NCI-H2171 treated with DMSO at 0.1 percent for 48 hours (cell line): ENCODE measurements around the gene E4F1.
"Not testable (repeated sequence)": the region's sequence is repeated elsewhere in the genome, so short reads cannot be mapped to it uniquely, and the experiment has no call there.

Experiments
- DNase-seq: peaks from one replicate; lab custom pipeline; 2025; lab: John Stamatoyannopoulos, UW

E4F1 gene

DNA sequence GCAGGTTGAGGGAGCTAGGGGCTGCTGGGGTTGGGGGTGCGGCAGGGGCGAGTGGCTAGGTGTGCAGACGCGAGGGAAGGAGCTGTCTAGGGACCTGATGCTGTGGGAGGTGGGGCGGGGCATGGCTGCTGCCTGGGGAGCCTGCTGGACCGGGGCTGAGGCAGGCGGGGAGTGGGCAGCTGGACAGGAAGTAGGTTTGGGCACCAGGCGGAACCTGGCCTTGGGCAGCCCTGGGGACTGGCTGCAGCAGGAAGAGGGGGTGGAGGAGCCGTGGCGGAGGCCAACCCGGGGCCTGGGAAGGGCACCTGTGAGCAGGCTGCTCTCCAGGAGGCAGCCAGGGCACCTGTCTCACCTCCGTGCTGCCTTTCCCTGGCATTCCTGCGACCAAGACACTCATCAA lies 7.0 kb downstream of the E4F1 start:
- no peak for DNase-seq

DNA sequence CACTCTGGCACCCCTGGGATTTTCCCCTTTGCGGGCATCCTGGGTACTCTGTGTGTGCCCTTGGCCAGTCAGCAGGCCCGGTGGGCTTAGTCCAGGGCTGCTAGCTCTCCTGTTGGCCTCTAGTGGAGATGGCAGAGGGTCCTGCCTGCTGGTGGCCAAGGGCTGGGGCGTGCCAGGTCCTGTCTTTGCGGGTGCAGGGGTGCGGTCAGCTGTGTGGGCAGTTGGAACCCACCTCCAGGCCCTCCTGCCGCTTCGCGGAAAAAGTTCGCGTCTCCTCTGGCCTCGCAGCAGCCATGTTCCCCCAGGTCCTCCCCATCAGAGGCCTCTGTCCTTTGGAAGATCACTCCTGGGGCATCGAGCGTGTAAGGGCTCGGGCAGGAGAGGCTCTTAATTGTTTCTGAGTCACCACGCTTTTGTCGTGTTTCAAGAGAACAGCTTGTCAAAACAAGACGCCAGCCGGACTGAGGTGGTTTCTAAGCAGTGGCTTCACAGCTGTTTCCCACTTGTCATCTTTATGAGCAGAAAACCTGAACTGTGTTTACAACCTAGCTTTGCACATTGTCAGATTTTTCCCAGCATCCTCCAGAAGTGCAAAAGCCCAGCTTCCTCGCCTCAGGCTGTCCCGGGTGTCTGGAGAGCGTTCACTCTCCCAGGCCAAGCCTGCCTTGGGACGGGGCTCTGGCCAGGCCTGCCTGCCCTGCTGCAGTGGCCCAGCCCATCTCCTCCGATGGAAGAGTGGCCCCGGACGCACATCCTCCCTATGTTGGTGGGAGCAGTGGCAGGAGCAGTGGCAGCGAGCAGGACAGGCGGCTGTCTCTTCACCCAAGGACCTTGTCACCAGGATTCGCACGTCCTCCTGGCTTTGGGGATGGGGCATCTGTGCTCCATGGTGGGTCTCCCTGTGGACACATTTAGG lies 7.9 kb downstream of the E4F1 start:
- DNase-seq, result no peak

DNA sequence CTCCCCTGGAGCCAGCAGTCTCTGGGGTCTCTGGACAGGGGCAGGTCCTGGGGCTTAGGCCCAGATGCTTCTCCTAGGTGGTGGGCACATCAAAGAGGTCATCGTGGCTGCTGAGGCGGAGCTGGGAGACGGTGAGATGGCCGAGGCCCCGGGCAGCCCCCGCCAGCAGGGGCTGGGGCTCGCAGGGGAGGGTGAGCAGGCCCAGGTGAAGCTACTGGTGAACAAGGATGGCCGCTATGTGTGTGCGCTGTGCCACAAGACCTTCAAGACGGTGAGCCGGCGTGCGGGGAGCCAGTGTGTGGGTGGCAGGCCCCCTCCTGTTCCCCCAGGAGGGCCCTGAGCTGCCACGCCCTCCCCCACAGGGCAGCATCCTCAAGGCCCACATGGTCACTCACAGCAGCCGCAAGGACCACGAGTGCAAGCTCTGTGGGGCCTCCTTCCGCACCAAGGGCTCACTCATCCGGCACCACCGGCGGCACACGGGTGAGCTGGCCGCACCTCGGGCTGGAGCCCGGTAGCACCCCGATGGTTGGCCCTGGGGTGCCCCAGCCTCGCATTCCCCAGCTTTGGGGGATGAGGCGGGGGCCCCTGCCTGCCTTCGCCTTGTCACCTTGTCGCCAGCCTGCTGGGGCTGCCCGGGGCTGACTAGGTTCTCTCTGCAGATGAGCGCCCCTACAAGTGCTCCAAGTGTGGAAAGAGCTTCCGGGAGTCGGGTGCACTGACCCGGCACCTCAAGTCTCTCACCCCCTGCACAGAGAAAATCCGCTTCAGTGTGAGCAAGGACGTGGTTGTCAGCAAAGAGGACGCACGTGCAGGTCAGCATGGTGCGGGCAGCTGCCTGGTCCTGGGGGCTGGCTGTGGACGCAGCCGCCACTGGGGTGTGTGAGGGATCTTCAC lies 9.0 kb downstream of the E4F1 start:
- no peak for DNase-seq

DNA sequence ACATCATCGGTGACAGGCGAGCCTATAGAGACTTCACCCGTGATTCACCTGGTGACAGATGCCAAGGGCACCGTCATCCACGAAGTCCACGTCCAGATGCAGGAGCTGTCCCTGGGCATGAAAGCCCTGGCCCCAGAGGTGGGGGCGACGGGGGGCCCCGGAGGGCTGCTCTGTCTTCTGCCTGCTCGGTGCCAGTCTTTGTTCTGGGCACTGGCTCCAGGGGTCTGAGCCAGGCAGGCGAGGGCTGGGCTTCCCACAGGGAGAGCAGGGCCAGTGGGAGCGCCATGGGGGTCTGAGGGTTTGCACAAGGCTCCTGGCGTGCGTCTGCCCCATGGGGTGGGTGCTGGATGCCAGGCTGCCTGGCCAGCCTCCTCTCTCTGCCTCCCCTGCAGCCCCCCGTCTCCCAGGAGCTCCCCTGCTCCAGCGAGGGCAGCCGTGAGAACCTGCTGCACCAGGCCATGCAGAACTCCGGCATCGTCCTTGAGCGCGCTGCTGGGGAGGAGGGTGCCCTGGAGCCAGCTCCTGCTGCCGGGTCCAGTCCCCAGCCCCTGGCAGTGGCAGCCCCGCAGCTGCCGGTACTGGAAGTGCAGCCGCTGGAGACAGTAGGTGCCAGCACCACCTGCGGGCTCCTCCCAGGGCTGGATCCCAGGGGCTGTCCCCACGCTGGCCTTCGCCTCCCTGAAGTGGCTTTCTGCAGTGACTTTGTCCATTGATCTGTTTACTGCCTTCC lies 9.8 kb downstream of the E4F1 start:
- DNase-seq, result no peak

DNA sequence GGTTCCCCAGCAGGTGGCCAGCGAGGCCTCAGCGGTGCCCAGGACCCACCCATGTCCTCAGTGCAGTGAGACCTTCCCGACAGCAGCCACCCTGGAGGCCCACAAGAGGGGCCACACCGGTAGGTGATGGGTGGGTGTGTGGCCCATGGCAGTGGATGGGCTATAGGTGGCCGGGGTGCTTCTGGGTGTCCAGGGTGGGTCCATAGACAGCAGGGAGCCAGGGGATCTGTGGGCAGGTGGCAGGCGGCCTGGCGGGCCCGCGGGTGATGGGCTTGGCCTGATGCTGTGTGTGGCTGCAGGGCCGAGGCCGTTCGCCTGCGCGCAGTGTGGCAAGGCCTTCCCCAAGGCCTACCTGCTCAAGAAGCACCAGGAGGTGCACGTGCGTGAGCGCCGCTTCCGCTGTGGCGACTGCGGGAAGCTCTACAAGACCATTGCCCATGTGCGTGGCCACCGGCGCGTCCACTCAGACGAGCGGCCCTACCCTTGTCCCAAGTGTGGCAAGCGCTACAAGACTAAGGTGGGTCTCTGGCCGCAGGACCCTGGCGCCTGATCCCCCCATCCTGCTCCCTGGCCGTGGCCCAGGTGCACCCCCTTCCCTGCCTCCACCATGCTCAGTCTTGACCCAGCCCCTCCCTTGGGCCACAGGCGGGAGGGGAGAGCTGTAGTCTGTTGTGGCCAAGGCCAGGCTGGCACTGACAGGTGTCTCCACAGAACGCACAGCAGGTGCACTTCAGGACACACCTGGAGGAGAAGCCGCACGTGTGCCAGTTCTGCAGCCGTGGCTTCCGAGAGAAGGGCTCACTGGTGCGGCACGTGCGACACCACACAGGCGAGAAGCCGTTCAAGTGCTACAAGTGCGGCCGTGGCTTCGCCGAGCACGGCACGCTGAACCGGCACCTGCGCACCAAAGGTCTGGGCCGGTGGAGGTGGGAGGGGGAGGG lies 10.8 kb downstream of the E4F1 start:
- DNase-seq, result peak; percentile 7

GRCh38 chr16:2234813-2235170 lies 11.4 kb downstream of the E4F1 start:
- DNase-seq, result no peak

DNA sequence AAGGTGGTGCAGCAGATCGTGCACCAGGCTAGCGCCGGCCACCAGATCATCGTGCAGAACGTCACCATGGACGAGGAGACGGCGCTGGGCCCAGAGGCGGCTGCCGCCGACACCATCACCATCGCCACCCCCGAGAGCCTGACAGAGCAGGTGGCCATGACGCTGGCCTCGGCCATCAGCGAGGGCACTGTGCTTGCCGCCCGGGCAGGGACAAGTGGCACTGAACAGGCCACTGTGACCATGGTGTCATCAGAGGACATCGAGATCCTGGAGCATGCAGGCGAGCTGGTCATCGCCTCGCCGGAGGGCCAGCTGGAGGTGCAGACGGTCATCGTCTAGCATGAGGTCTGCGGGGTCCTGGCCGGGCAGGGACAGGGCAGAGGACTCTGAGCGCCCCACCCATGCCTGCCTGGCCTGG lies 11.9 kb downstream of the E4F1 start:
- no peak for DNase-seq

DNA sequence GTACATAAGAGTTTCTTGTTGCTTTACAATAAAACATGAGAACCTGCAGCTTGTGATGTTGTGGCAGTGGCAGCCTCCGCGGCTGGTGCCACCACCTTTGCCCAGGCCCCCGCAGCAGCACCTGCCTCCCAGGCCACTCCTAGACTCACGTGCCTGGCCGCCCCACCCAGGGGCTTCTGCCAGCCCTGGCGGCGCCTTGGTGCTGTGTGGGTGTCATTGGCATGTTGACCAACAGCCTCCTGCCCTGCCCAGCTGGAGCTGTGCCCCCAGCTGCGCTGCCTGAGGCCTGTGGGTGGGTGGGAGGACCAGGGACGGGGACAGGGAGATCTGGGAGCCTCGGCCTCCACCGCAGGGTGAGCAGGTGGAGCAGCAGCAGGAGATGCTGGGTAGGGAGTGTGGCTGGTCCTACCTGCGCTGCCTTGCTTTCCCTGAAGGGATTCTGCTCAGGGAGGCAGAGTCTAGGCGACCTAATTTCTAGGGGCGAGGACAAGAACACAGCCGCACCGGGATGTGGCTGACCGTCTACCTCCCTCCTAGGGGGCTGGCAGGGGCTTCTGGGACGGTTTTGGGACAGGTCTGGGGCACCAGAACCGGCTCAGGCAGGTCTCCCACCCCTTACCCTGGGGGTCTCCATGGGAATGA lies 12.4 kb downstream of the E4F1 start:
- DNase-seq, result no peak

DNA sequence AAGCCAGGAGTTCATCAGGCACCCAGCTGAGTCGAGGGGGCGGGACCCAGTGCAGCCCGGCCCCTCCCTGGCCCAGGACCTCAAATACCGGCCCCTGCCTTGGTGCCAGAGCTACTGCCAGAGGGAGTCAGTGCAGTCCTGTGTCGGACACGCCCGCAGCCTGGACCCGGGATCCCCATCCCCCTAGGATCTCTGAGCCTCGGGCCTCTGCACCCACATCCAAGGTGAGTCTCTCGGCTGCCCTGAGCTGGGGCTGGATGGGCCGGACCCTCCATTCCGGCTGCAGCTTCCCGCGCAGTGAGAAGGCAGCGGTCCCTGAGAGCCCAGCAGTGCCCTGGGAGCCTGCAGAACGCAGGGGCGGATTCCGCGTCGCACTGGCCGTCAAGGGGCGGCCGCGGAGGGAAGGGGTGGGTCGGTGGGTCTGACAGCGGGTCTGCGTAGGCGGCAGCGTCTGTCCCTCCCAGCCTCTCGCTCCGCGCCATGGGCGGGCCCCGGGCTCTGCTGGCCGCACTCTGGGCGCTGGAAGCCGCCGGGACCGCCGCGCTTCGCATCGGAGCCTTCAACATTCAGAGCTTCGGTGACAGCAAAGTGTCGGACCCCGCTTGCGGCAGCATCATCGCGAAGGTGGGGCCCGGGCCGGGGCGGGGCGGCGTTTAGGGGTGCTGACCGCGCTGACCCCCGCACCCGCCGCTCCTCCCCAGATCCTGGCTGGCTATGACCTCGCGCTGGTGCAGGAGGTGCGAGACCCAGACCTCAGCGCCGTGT lies 13.1 kb downstream of the E4F1 start, which contains the start of gene DNASE1L2:
Gene DNASE1L2, plus strand, starts transcription at position 108 of the 765 bp plus-strand sequence. Its CDS starts 373 bp downstream, at position 481.
- no peak for DNase-seq

DNA sequence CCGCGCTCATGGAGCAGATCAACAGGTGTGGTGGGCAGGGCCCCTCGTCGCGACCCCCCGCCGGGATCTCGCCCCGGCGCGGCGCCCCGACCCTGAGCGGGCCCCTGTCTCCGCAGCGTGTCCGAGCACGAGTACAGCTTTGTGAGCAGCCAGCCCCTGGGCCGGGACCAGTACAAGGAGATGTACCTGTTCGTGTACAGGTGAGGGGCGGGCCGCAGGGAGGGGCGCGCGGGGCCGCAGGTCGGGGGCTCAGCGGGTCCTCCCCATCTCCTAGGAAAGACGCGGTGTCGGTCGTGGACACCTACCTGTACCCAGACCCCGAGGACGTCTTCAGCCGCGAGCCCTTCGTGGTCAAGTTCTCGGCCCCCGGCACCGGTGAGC lies 13.7 kb downstream of the E4F1 start:
- no peak for DNase-seq

DNA sequence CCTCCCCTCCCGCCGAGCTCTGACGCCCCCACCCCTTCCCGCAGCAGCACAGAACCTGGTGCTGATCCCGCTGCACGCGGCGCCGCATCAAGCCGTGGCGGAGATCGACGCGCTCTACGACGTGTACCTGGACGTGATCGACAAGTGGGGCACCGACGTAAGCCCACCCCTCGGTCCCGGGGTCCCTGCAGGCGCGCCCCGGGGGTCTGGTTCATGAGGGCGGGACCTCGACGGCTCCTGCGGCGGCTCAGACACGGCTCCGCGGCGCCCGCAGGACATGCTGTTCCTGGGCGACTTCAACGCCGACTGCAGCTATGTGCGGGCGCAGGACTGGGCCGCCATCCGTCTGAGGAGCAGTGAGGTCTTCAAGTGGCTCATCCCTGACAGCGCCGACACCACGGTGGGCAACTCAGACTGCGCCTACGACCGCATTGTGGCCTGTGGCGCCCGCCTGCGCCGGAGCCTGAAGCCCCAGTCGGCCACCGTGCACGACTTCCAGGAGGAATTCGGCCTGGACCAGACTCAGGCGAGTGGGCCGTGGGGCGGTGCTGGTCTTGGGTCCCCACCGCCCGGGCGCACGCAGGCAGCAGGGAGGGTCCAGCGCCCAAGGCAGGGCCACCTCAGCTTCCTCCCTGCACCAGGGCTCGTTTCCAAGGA lies 14.2 kb downstream of the E4F1 start:
- peak; percentile 11 for DNase-seq

DNA sequence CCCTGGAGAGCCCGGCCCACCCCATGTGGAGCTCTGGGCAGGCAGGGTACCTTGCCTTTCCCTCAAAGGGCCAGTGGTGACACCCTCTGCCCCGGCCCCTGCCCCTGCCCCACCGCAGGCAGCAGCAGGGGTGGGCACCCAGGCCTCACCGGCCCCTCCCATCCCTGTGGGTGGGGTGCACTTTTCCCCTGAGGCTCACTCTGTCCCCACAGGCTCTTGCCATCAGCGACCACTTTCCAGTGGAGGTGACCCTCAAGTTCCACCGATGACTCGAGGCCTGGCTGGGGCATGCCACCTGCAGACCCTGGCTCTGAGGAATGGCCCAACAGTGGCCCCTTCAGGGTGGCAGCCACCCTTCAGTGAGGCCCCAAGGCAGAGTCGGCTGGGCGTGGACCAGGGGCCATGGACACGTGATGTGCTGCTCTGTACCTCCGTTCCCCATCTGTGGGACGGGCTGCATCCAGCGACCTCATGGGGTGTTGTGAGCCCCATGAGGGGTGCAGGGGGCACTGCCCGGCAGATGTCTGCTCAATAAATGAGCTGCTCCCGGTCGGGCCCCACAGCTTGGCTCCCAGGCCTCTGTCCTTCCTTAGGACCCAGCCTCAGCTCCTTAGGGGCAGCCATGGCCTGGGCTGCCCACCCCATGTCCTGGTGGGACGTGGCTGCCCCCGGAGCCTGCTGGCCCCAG lies 14.9 kb downstream of the E4F1 start:
- DNase-seq, result peak; percentile 10

- no peak for DNase-seq
These were observed 15.7 kb downstream of the E4F1 start for GRCh38 chr16:2238838-2239675.

GRCh38 chr16:2240331-2240730 lies 16.9 kb downstream of the E4F1 start:
- DNase-seq, result not testable (repeated sequence)

DNA sequence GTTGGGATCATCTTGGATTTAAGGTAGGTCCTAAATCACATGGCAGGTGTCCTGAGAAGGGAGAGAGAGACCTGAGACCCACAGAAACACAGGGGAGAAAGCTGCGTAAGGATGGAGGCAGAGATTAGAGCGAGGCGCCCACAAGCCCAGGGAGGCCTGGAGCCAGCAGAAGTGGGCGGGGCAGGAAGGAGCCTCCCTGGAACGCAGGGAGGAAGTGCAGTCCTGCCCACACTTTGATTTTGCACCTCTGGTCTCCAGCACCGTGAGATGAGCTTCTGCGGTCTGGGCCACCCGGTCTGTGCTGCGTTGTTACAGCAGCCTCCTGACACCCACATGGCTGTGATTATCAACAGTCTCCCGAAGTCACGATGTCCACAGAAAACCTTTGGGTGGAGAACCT lies 19.2 kb downstream of the E4F1 start:
- no peak for DNase-seq

DNA sequence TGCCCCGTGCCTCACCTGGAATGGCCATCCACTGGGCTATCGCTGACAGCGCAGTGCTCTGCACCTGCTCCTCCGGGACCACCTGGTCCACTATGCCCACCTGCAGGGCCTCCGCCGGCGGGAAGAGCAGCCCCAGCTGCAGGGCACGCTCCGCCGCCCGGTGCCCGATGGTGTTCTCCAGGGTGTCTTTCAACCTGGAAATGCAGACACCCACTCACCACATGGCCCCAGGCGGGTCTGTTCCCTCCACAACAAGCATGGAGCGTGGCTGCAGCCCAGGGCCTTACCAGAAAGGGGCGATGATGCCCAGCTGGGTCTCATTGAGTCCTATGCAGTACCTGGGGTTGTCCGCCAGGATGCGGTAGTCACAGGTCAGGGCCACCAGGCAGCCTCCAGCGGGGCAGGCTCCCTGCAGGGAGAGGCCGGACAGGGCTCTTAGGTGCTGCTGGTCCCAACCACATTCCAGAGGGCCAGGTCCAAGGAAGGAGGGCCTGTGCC lies 19.7 kb downstream of the E4F1 start:
- no peak for DNase-seq

- no peak for DNase-seq
These were observed 20.4 kb downstream of the E4F1 start for GRCh38 chr16:2243781-2244180.

DNA sequence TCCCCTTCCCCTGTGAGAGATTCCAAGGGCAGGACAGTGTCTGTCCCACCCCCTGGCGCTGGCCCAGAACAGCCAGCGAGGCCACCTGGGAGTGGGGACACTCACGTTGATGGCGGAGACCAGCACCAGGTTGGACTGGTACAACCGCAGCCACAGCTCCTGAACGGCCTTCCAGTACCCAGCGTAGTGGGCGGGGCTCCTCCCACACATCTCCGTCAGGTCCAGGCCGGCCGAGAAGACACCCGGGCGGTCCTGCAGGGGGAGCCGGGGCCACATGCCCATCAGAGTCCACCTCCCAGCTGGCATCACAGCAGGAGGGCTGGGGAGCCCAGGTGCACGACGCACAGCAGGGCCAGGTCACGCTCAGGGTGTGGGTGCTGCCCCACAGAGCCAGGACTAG lies 20.9 kb downstream of the E4F1 start:
- no peak for DNase-seq
